Esophagus squamous epithelium (tissue), 5 donors: ENCODE results near the gene MTA2. TPM values are rescaled to one million over a fixed set of nuclear protein-coding genes. Genes with fewer than 3 reads are reported as not detected.
A peak's percentile ranks its signal among the peaks of the same experiment; 100 is the strongest.
"Not testable (repeated sequence)": the region's sequence is repeated elsewhere in the genome, so short reads cannot be mapped to it uniquely, and the experiment has no call there.

Experiments
- DNase-seq: peaks from one replicate; lab custom pipeline; 2025; lab: John Stamatoyannopoulos, UW
- H3K27ac ChIP-seq, 4 donors: fragments of 200-600 bp; sonication (generic); one replicate each; pipeline ENCODE4 v1.5.1; 2016 to 2019; ENCODE audit warnings: mild to moderate bottlenecking in 1 of 4
- H3K27me3 ChIP-seq, 4 donors: fragments of 200-600 bp; sonication (generic); 1 replicate in 3 of 4; 2 replicates in 1 of 4; pipeline versions ENCODE4 v1.5.1 to v1.6.0; 2017 to 2021; ENCODE audit warnings: antibody characterized with exemption in 1 of 4
- H3K36me3 ChIP-seq, 3 donors: fragments of 200-600 bp; sonication (generic); one replicate each; pipeline ENCODE4 v1.5.1; 2016 to 2019
- H3K4me1 ChIP-seq, 3 donors: fragments of 200-600 bp; sonication (generic); one replicate each; pipeline ENCODE4 v1.5.1; 2017 to 2019
- H3K4me3 ChIP-seq, 4 donors: fragments of 200-600 bp; sonication (generic); 1 replicate in 3 of 4; 2 replicates in 1 of 4; pipeline ENCODE4 v1.5.1; 2016 to 2019; ENCODE audit warnings: mild to moderate bottlenecking in 2 of 4, moderate library complexity in 1 of 4
- H3K9me3 ChIP-seq, 3 donors: fragments of 200-600 bp; sonication (generic); one replicate each; pipeline ENCODE4 v1.5.1; 2016 to 2019
- POLR2A ChIP-seq, 4 donors: fragments of 450-650 bp; IDR thresholded peaks; one replicate each; pipeline ENCODE4 v1.6.1; 2017; ENCODE audit warnings: antibody characterized with exemption in 4 of 4, mild to moderate bottlenecking in 4 of 4, moderate library complexity in 3 of 4
- WGBS, 2 donors: methylation state at CpG; one replicate each; pipeline ENCODE4 v1.1.5; 2018; 5-methylcytosine and 5-hydroxymethylcytosine counted together
- intact Hi-C: fragments of 100-400 bp; cut with DNase I; formaldehyde crosslinking; loops from one replicate; pipeline ENCODE4 v1.15.0; 2022
- total RNA-seq, 4 donors: library from RNA; depleted of rRNA; stranded (reverse); fragments of >200 nt; gene quantifications; one replicate each; pipeline ENCODE4 v1.1.0, GENCODE V29; 2016
- TF ChIP-seq, protein P1 (sequence below), 6 experiments: fragments of 450-650 bp in 4 of 6; fragments of 200-600 bp in 2 of 6; sonication (generic) in 2 of 6; IDR thresholded peaks; one replicate each; pipeline ENCODE4 v1.5.1; 2016 to 2019; ENCODE audit warnings: antibody characterized with exemption in 6 of 6, mild to moderate bottlenecking in 4 of 6, moderate library complexity in 4 of 6
- donor health status: DM: yes; HTN: yes; CAD: no.

Gene MTA2
- total RNA-seq, 4 donors from 2014 or later: 103 to 132 (median 111) TPM

- H3K4me1 ChIP-seq: peaks cover 12 to 38% (median 19%) of the 10 kb centered on the region in 3 donors
- H3K36me3 ChIP-seq: peaks cover 18 to 36% (median 22%) of the 10 kb centered on the region in 3 donors
- peak overlapping the region; percentile 58 to 82 (median 65) for H3K4me3 ChIP-seq
- H3K27me3 ChIP-seq: no peaks in the 10 kb centered on the region
- no peak for DNase-seq
- H3K27ac ChIP-seq: peak overlapping the region; percentile 87 to 96 (median 90)
- WGBS, 2 donors: 17 to 19% methylated on average over 8 of the region's 8 CpGs
- TF ChIP-seq, protein P1, sequence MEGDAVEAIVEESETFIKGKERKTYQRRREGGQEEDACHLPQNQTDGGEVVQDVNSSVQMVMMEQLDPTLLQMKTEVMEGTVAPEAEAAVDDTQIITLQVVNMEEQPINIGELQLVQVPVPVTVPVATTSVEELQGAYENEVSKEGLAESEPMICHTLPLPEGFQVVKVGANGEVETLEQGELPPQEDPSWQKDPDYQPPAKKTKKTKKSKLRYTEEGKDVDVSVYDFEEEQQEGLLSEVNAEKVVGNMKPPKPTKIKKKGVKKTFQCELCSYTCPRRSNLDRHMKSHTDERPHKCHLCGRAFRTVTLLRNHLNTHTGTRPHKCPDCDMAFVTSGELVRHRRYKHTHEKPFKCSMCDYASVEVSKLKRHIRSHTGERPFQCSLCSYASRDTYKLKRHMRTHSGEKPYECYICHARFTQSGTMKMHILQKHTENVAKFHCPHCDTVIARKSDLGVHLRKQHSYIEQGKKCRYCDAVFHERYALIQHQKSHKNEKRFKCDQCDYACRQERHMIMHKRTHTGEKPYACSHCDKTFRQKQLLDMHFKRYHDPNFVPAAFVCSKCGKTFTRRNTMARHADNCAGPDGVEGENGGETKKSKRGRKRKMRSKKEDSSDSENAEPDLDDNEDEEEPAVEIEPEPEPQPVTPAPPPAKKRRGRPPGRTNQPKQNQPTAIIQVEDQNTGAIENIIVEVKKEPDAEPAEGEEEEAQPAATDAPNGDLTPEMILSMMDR (IDR thresholded peaks at IDR 0.05): no peak
- no peak for TF ChIP-seq POLR2A (IDR thresholded peaks at IDR 0.05)
- H3K9me3 ChIP-seq: no peaks in the 10 kb centered on the region
- intact Hi-C loops: no loop called here
Observed at GRCh38 chr11:62621027-62621566, 19.4 kb upstream of the MTA2 start.

DNA sequence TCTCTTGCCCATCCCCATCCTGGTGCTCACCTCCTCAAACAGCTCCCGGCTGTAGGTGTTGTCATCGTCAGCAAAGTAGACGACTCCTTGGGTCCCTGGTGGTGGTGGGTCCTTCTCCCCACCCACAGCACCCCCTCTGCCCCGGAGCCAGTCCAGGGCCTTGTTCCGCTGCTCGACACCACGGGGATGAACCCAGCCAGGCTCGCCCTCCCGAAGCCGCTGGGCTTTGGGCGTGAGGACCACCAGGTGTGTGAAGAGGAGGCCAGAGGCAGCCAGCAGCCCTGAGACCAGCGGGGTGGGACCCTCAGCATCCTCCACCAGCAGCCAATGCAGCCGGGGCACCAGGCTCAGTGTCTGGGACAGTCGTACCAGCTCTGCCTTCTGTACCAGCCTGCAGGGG, 15.3 kb upstream of the MTA2 start:
- H3K27ac ChIP-seq, DNase-seq, H3K9me3 ChIP-seq, intact Hi-C loops, H3K4me3 ChIP-seq, H3K27me3 ChIP-seq: not testable (repeated sequence)
- WGBS, 2 donors: 80 to 83% methylated on average over 1 of the region's 14 CpGs
- Histone ChIP-seq H3K4me1 (peaks cover 19 to 57% (median 35%) of the 10 kb centered on the region in 3 donors), H3K36me3 (peaks cover 10 to 36% (median 12%) of the 10 kb centered on the region in 3 donors)

- peak overlapping the region in 1 of 4 donors; percentile 92 for H3K27ac ChIP-seq
- intact Hi-C loops: no loop called here
- no peak for DNase-seq
Observed at GRCh38 chr11:62615521-62615920, 13.9 kb upstream of the MTA2 start.

DNA sequence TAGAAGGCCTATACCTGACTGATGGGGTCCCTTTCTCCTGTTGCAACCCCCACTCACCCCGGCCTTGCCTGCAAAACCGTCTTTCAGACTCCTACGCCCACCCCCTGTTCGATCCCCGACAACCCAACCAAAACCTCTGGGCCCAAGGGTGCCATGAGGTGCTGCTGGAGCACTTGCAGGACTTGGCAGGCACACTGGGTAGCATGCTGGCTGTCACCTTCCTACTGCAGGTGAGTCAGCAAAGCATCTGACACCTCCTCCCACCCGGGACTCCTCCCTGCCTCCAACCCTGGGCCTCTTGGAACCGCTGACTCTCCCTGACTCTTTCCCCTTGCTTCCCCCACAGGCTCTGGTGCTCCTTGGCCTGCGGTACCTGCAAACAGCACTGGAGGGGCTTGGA, 12.6 kb upstream of the MTA2 start:
- Histone ChIP-seq H3K9me3 (no peaks in the 10 kb centered on the region), H3K27ac (peak overlapping the region; percentile 92 to 98 (median 94)), H3K4me1 (peaks cover 20 to 52% (median 38%) of the 10 kb centered on the region in 3 donors), H3K36me3 (peaks cover 12 to 55% (median 15%) of the 10 kb centered on the region in 3 donors), H3K4me3 (no peak overlapping the region), H3K27me3 (no peaks in the 10 kb centered on the region)
- no peak for DNase-seq
- intact Hi-C loops: no loop called here
- TF ChIP-seq, protein P1 (IDR thresholded peaks at IDR 0.05): no peak
- TF ChIP-seq POLR2A (IDR thresholded peaks at IDR 0.05): no peak
- WGBS, 2 donors: 42 to 45% methylated on average over 7 to 8 of the region's 8 CpGs

More at GRCh38 chr11:62615521-62615920, 13.9 kb upstream of the MTA2 start:
- Histone ChIP-seq H3K9me3 (no peaks in the 10 kb centered on the region), H3K36me3 (peaks cover 10 to 43% (median 12%) of the 10 kb centered on the region in 3 donors), H3K27me3 (no peaks in the 10 kb centered on the region), H3K4me3 (no peak overlapping the region), H3K4me1 (peaks cover 24 to 60% (median 41%) of the 10 kb centered on the region in 3 donors)
- TF ChIP-seq, protein P1 (IDR thresholded peaks at IDR 0.05): no peak
- no peak for TF ChIP-seq POLR2A (IDR thresholded peaks at IDR 0.05)
- WGBS, 2 donors: 88 to 100% methylated on average over 2 of the region's 7 CpGs

DNA sequence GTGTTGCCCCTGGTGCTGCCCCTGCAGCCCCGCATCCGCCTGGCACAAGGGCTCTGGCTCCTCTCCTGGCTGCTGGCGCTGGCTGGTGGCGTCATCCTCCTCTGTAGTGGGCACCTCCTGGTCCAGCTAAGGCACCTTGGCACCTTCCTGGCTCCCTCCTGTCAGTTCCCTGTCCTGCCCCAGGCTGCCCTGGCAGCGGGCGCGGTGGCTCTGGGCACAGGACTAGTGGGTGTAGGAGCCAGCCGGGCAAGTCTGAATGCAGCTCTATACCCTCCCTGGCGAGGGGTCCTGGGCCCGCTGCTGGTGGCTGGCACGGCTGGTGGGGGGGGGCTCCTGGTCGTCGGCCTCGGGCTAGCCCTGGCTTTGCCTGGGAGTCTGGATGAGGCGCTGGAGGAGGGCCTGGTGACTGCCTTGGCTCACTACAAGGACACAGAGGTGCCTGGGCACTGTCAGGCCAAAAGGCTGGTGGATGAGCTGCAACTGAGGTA, 11.7 kb upstream of the MTA2 start:
- peak overlapping the region in 3 of 4 donors; percentile 73 to 80 (median 77) for H3K4me3 ChIP-seq
- WGBS, 2 donors: no CpG with 5 or more reads among the region's 15 CpGs

More for the DNA sequence above, 11.7 kb upstream of the MTA2 start:
- no peak for DNase-seq
- H3K27me3 ChIP-seq: no peaks in the 10 kb centered on the region
- peaks cover 18 to 46% (median 35%) of the 10 kb centered on the region in 3 donors for H3K4me1 ChIP-seq
- H3K27ac ChIP-seq: peak overlapping the region; percentile 92 to 98 (median 94)
- H3K9me3 ChIP-seq: no peaks in the 10 kb centered on the region
- H3K36me3 ChIP-seq: peaks cover 12 to 65% (median 15%) of the 10 kb centered on the region in 3 donors
- no peak for TF ChIP-seq POLR2A (IDR thresholded peaks at IDR 0.05)
- TF ChIP-seq, protein P1 (IDR thresholded peaks at IDR 0.05): no peak
- intact Hi-C loops: no loop called here
